HG03103 (cell line): ENCODE measurements around the gene ACSM3.
"Not testable (repeated sequence)": the region's sequence is repeated elsewhere in the genome, so short reads cannot be mapped to it uniquely, and the experiment has no call there.

ENCODE experiments used
- ATAC-seq: cut with Tn5 transposase; IDR thresholded peaks from one replicate; pipeline ENCODE4 v1.9.1; 2021; ENCODE audit warnings: low read depth; ENCODE audit not compliant: unreplicated experiment

Gene ACSM3

DNA sequence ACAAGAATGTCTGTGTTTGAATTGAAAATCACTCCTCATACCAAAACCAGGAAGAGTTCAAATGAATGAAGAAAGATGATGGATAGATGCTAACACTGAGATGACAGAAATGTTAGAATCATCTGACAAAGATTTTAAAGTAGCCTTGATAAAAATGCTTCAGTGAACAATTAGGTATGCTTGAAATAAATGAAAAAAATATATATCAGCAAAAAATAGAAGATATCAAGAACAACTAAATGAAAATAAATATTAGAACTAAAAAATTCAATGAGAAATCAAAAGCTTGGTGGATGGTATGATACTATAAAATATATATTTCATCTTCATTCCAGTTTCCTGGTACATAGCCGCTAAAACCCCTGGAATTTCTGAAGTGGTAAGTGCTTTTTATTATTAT lies 8.6 kb upstream of the ACSM3 start:
- ATAC-seq = no peak

- not testable (repeated sequence) for ATAC-seq
Measured at GRCh38 chr16:20755799-20756198, 8.0 kb upstream of the ACSM3 start.

GRCh38 chr16:20760346-20760745 lies 3.5 kb upstream of the ACSM3 start:
- no peak for ATAC-seq

GRCh38 chr16:20761175-20761574 lies 2.6 kb upstream of the ACSM3 start:
- ATAC-seq = no peak

- no peak for ATAC-seq
Measured at GRCh38 chr16:20762404-20763123, 1.2 kb upstream of the ACSM3 start.

DNA sequence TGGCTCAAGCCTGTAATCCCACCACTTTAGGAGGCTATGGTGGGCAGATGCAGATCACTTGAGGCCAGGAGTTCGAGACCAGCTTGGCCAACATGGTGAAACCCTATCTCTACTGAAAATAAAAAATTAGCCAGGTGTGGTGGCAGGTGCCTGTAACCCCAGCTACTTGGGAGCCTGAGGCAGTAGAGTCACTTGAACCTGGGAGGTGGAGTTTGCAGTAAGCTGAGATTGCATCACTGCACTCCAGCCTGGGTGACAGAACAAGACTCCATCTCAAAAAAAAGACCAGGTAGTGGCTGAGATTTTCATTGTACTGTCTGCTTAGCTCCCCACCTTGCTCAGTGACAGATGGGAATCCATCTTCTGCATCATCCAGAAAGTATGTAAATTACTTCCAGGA lies 634 bp downstream of the ACSM3 start:
- ATAC-seq = not testable (repeated sequence)

GRCh38 chr16:20765732-20766131 lies 1.9 kb downstream of the ACSM3 start:
- no peak for ATAC-seq

DNA sequence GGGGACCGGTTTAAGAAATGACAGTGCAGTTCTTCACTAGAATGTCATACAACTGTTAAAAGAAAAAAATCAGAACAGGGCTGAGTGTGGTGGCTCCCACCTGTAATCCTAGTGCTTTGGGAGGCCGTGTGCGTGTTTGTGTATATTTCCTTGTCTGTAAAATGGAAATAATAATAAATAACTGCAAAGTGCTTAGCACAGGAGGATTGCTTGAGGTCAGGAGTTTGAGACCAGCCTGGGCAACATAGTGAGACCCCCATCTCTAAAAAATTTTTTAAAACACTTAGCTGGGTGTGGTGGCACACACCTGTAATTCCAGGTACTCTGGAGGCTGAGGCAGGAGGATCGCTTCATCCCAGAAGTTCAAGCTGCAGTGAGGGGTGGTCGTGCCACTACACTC lies 2.5 kb downstream of the ACSM3 start:
- no peak for ATAC-seq

DNA sequence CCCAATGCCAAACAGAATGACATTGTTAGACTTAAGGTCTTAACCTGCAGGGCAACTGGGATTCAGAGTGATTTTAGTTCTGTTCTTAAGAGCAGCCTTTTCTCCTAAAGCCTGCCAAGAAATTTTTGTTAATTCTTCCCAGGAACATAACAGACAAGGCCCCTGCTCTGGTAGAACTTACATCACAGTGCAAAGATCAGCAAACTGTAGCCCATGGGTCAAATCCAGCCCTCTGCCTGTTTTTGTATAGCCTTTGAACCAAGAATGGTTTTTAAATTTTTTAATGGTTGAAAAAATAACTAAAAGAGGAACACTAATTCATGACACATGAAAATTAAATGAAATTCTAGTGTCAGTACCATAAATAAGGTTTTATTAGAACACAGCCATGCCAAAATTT lies 3.8 kb downstream of the ACSM3 start:
- ATAC-seq = no peak

- ATAC-seq = no peak
Measured at GRCh38 chr16:20768121-20768520, 4.3 kb downstream of the ACSM3 start.

DNA sequence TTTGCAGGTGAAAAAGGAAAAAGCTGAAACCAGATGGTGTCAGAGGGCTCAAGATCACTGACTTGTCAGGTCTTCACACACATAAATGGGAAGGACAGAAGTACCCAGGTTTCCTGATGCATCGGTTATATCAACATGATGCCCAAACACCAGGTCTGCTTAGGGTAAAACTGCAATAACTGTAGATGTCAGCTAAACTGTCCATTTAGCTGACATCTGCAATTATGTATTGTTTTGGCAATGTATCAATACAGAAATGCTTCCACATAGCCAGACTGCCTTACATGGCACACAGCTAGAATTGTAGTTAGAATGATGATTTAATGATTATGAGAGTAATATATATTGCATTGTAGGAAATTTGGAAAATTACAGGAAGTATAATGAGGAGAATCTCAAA lies 5.0 kb downstream of the ACSM3 start:
- no peak for ATAC-seq

- ATAC-seq = no peak
Measured at GRCh38 chr16:20773679-20774078, 9.9 kb downstream of the ACSM3 start.

DNA sequence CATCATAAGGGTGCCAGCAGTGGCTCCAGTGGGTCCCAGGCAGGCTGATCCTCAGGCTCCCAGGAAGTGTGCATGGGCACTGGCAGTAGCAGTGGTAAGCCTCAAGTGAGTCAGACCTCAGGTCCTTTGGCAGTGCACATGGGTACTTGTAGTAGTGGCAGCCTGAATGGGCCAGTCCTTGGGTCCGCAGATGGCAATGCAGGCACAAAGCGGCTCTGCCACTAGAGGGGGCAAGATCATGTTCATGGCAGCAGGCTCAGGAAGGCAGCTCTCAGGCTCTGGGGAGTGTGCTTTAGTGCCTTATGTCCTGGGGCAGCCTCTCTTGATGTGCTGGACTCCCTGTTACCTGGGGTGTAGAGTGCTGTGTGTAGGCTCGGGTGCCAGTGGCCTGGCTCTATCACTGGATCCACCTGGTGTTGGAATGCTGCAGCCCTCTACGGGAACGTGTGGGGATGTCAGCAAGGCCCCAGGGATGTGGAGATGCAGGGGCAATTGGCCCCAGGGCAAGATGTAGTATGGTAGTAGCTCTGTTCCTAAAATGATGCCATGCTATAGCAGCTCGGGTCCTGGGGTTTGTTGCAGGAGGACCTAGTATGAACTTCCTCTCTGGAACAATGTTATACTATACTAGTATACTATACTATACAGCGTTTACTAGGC lies 11.0 kb downstream of the ACSM3 start:
- no peak for ATAC-seq

- ATAC-seq = no peak
Measured at GRCh38 chr16:20781697-20782096, 17.9 kb downstream of the ACSM3 start.

DNA sequence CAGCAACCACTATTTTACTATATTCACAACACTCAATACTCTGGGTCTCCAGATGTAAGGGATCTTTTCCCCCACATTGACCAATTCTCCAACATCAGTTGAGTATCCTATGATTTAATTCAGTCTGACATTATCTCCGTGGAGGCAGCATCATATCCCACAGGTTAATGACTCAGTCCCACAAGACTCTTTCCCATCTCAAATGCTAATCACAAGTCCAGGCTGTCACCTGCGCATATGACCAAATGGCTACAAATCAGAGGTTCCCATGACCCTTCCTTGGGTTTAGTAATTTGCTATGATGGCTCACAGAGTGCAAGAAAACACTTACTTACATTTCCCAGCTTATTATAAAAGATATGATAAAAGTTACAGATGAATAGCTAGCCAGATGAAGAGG lies 18.7 kb downstream of the ACSM3 start:
- ATAC-seq = no peak

GRCh38 chr16:20784204-20784603 lies 20.4 kb downstream of the ACSM3 start:
- ATAC-seq = no peak

GRCh38 chr16:20789130-20789529 lies 25.3 kb downstream of the ACSM3 start:
- no peak for ATAC-seq

DNA sequence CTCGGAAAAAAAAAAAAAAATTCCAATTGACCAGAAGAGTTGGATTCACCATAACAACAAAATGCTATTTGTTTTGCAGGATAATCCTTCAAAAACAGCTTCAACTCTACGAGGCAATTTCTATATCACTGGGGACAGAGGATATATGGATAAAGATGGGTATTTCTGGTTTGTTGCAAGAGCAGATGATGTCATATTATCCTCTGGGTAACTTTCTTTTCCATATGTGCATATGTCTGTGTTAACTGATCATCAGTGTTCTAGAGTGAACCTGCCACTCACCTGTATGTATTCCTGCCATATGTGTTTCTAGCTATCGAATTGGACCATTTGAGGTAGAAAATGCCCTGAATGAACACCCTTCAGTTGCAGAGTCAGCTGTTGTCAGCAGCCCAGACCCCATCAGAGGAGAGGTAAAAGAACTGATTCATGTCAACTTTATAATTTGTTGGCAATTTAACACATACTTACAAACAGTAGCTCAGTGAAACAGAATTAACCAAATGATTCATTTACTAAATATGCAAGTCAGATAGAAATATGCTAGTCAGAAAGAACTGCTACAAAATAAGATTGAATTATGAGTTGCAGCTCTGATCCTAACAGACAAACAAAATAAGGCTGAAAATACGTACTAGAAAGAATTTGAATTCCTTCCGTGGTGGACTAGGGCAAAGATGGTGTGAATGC lies 28.3 kb downstream of the ACSM3 start:
- ATAC-seq = no peak

GRCh38 chr16:20798364-20798763 lies 34.5 kb downstream of the ACSM3 start:
- no peak for ATAC-seq

- no peak for ATAC-seq
Measured at GRCh38 chr16:20799599-20799998, 35.8 kb downstream of the ACSM3 start.

- no peak for ATAC-seq
Measured at GRCh38 chr16:20801278-20801677, 37.5 kb downstream of the ACSM3 start.

- ATAC-seq = no peak
Measured at GRCh38 chr16:20803192-20803560, 39.4 kb downstream of the ACSM3 start.
